HG03135 (cell line): ENCODE measurements around the gene ROBO1.

Experiments used
- ATAC-seq: cut with Tn5 transposase; IDR thresholded peaks from one replicate; pipeline ENCODE4 v1.9.1; 2021; ENCODE audit warnings: mild to moderate bottlenecking, moderate library complexity; ENCODE audit not compliant: unreplicated experiment

Gene ROBO1

GRCh38 chr3:78927759-78928158 is 840.0 kb downstream of the ROBO1 start:
- no peak for ATAC-seq

DNA sequence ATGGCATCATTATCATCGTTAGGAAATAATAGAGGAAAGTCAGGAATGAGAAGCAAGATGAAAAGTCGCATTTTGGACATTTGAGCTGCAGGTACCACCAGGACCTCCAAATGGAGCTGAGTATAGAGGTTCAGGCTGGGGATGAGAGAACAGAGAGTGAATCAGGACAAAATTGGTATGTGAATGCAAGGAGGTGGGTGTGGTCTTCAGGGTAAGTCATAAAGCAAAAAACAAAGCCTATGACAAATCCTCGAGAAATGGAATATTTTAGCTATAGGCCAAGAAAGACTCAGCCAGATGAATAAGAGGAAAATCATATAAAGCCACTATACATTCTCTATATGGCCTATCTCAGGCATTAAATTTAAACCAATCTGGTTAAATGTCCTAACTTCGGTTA is 841.3 kb downstream of the ROBO1 start:
- no peak for ATAC-seq

DNA sequence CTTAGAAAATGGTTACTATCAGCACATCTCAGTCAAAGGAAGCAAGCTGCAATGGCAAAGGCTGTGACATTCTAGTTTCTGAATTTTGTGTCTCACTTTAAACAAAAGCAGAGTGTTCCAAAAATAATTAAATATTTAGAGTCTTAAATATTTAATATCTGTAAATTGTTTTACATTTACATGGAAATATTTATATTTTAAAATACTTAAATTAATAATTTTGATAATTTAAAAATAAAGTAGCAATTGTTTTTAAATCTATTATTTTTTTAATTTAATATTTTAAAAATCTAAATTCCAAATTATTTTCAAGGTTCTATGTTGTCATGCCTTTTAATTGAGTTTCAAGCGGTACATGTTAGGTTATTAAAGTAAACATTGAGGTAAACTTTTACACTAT is 843.1 kb downstream of the ROBO1 start:
- no peak for ATAC-seq

GRCh38 chr3:78919021-78919755 is 848.6 kb downstream of the ROBO1 start:
- no peak for ATAC-seq

DNA sequence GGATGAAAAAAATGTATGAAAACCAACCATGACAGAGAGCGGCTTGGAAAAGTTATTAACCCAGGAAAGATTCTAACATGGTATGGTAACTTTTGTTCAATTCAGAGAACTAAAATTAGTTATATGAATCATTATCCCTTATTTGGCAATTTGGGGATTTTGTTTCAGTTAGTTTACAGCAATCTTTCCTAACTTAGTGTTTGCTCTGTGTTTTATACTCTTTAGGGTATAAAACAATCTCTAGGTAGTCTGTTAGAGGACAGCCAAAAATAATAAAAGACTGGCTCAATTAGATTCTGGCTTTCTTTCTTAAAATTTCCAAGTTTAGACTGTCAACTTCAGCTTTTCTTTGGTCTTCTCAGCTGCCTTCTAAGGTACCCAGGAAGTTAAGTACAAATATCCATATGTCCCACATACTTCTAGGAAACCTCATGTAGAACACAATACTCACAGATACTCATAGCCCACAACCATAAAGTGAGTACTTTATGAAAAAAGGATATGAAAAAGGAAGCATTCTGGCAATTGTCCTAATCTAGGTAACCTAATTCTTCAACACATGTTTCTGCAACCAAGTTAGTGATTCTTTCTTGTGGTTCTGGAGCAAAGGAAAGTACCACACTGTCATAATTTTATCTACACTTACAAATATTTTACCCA is 849.3 kb downstream of the ROBO1 start:
- no peak for ATAC-seq

GRCh38 chr3:78917536-78917935 is 850.3 kb downstream of the ROBO1 start:
- no peak for ATAC-seq

GRCh38 chr3:78913711-78914110 is 854.1 kb downstream of the ROBO1 start:
- no peak for ATAC-seq

GRCh38 chr3:78912687-78913086 is 855.1 kb downstream of the ROBO1 start:
- no peak for ATAC-seq

GRCh38 chr3:78912259-78912658 is 855.5 kb downstream of the ROBO1 start:
- ATAC-seq = no peak

DNA sequence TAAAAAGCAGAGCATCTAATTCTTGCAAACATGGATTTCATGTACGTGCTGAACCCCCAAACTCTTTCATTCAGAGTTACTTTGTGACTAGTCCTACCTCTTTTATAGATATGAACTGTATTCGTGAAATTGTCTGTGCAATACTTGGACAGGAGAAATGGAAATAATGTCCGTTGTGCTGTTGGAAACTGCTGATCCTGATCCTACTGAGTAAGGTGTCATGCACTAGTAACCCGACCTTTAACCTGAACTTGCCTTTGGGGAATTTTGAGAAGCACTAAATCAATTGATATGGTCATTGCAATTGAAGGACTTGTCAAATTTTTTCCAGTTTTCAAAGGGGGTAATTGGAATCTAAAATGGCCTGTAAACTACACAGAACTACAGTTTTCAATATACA is 856.4 kb downstream of the ROBO1 start:
- no peak for ATAC-seq

DNA sequence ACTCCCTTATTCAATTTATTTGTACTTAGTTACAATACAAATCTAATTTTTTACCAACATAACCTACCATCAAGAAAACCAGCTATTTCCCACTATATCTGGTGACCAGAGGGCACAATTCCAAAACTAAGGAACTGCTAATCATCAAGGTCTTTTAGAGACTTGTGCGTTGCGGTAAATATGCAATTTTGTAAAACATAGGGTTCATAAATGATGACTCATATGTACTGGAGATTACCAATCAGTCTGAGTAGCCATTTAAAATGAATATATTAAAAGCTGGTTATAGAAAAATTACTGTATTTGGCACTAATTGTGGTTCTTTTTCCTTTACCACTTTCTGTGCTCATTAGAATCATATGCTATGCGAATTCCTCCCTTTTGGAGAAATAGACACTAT is 859.6 kb downstream of the ROBO1 start:
- ATAC-seq = no peak

- ATAC-seq = no peak
Observed at GRCh38 chr3:78907367-78907766, 860.4 kb downstream of the ROBO1 start.

DNA sequence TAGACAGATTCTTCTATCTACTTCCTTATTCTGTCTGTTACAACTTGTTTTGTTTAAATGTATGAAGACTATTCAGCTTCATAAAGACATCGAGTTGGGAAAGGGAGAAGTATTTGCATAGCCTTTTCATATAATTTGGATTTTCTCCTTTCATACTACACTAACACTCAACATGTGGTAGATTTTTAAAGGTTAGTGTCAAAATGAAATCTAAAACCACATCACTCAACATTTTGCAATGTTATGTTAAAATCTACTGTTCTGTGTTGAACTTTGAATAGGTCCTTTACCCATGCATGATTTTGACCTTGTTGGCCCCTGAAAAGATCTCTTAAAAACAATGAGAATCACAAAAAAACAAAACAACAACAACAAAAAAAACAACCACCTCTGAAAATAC is 860.9 kb downstream of the ROBO1 start:
- ATAC-seq = no peak

- ATAC-seq = no peak
Observed at GRCh38 chr3:78906245-78906644, 861.6 kb downstream of the ROBO1 start.

- ATAC-seq = no peak
Observed at GRCh38 chr3:78905700-78906099, 862.1 kb downstream of the ROBO1 start.

DNA sequence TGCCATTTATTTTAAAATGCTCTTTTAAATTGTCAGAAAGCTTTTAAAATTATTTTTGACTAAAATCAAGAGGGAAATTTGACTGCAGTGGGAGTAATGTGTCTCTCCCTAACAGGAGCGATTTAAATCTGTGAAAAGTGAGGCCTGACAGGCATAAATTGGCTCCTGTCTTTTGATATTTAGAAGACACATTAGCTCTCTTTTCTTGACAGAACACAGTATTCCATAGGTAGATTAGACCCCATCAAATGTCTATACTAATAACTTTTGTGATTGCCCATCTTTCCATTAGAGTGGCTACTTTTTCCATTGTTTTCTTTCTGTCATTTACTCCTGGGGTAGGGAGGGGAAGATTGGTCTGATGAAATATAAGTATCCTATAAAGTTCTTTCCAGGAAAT is 866.3 kb downstream of the ROBO1 start:
- no peak for ATAC-seq

DNA sequence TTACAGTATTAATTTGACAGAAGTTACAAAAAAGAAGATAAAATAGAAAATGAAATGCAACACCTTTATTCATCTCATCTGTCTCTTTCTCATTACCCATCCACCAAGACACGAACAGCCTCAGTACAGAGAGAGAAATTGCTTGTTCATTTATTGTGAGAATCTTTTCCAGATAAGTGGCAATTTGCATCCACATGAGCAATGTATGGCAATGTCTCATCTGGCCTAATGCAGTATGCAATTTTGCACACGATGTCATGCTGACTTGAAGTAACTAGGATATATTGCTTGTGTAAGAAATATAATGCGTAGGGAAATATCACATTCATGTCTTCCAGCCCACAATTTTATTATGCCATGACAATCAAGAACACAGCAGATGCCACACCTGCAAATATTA is 866.9 kb downstream of the ROBO1 start:
- no peak for ATAC-seq

DNA sequence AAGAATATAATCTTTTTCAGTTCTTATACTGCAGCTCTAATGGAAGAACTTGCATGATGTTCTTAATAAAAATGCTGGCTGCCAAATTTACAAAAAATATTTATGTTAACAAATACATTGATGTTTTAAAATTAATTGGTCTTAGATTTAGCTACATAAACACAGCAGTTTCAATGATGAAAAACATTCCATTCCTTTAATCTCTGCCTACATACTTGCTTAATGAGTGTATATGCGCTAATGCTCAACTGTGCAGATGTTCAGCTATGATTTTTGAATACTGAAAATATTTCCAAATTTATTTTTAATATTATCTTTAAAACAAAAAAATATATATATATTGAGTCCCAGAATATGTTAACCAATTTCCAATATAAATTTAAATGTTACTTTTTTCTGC is 867.4 kb downstream of the ROBO1 start:
- no peak for ATAC-seq

DNA sequence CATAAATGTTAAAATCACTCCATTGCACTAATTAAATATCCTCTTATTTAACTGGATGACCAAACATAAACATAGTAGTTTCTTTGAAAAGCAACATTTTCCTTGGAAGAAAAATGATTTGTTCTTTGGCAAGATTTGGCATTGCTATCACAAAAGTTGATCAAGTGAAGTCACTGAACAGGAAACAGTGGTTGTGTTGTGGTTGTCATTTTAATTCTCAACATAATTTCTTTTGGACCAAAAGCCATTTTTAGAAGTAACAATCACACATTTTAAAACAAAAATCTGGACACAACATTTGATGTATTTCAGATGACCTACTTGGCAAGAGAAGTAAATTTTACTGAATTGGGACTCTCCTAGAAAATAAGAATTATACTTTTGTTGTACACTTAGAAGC is 872.3 kb downstream of the ROBO1 start:
- no peak for ATAC-seq

GRCh38 chr3:78894787-78895186 is 873.0 kb downstream of the ROBO1 start:
- no peak for ATAC-seq

DNA sequence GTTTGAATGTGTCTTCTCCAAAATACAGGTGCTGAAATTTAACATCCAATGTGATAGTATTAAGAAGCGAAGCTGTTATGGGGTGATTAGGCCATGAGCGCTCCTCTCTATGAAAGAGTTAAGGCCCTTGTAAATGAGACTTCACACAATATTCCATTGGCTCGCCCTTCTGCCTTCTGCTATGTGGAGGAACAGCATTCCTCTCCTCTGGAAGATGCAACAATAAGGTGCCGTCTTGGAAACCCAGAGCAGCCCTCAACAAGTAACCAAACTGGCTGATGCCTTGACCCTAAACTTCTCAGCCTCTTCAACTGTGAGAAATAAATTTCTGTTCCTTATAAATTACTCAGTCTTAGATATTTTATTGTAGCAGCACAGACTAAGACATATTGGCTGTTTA is 874.6 kb downstream of the ROBO1 start:
- ATAC-seq = no peak

DNA sequence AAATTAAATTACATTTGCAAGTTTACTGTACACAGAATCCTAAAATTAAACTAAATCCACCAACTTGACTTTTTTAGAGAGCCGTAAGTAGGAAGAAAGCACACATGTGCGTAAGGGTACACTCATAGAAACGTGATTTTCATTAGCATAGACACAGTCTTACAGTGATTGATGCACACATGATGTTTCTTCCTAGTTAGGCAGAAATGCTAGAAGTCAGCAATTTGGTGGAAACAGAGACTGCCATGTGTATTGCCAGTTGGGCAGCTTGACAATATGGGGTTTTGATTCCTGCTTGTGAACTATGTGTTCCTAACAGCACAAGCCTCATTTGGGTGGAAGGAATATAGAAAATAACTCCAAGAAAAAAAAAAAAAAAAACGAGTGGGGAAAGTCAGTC is 878.5 kb downstream of the ROBO1 start:
- ATAC-seq = no peak

GRCh38 chr3:78888635-78889034 is 879.2 kb downstream of the ROBO1 start:
- ATAC-seq = no peak
